ENCODE results near the gene PIP4K2C.
"Not testable (repeated sequence)": the region's sequence is repeated elsewhere in the genome, so short reads cannot be mapped to it uniquely, and the experiment has no call there.

The PIP4K2C gene

GRCh38 chr12:57611108-57611826 lies 20.3 kb downstream of the PIP4K2C start, which contains the start of gene ARHGEF25:
ARHGEF25 (plus strand) TSS chr12:57611435; CDS start chr12:57611895, 460 bp downstream.
- DNase-seq = no peak

GRCh38 chr12:57611827-57612710 lies 21.1 kb downstream of the PIP4K2C start:
- DNase-seq = no peak

GRCh38 chr12:57612711-57613426 lies 21.9 kb downstream of the PIP4K2C start:
- no peak for DNase-seq

GRCh38 chr12:57613427-57614109 lies 22.6 kb downstream of the PIP4K2C start:
- DNase-seq = no peak

- no peak for DNase-seq
Measured at GRCh38 chr12:57614178-57614947, 23.4 kb downstream of the PIP4K2C start.

- no peak for DNase-seq
Measured at GRCh38 chr12:57614948-57615500, 24.0 kb downstream of the PIP4K2C start.

GRCh38 chr12:57615637-57616036 lies 24.6 kb downstream of the PIP4K2C start:
- DNase-seq = no peak

GRCh38 chr12:57616383-57617101 lies 25.6 kb downstream of the PIP4K2C start:
- no peak for DNase-seq

GRCh38 chr12:57617942-57618341 lies 26.9 kb downstream of the PIP4K2C start:
- DNase-seq = no peak

- not testable (repeated sequence) for DNase-seq
Measured at GRCh38 chr12:57618431-57618830, 27.4 kb downstream of the PIP4K2C start.

GRCh38 chr12:57618966-57619433 lies 28.0 kb downstream of the PIP4K2C start:
- DNase-seq = no peak

GRCh38 chr12:57619434-57620244 lies 28.6 kb downstream of the PIP4K2C start:
- no peak for DNase-seq

GRCh38 chr12:57620245-57620935 lies 29.4 kb downstream of the PIP4K2C start:
- DNase-seq = no peak

GRCh38 chr12:57620936-57621496 lies 30.0 kb downstream of the PIP4K2C start:
- DNase-seq = no peak

- peak; percentile 17 for DNase-seq
Measured at GRCh38 chr12:57621497-57622292, 30.7 kb downstream of the PIP4K2C start.

GRCh38 chr12:57622293-57623245 lies 31.6 kb downstream of the PIP4K2C start:
- no peak for DNase-seq

GRCh38 chr12:57623385-57623784 lies 32.4 kb downstream of the PIP4K2C start:
- no peak for DNase-seq
